B cell (primary cell): ENCODE data around the gene MVB12B.

Experiments used
- CTCF ChIP-seq: fragments of 200-600 bp; IDR thresholded peaks from one replicate; pipeline ENCODE4 v1.8.0; 2022; ENCODE audit warnings: antibody characterized with exemption, mild to moderate bottlenecking
- EZH2 ChIP-seq: IDR thresholded peaks from 2 replicates; pipeline ENCODE4 v1.6.1; 2012; ENCODE audit warnings: borderline replicate concordance, low read depth, mild to moderate bottlenecking, moderate library complexity, low read length; ENCODE audit not compliant: insufficient read depth, poor library complexity, severe bottlenecking

- TF ChIP-seq CTCF (no peak), EZH2 (no peak)
Measured at GRCh38 chr9:126508171-126508591, 181.6 kb downstream of the MVB12B start.
